AG08396 (cell line): ENCODE results near the gene ARHGAP22.

Experiments used
- DNase-seq: peaks from one replicate; pipeline ENCODE4 v3.0.0; 2012; ENCODE audit warnings: low spot score, mixed read lengths

The ARHGAP22 gene

DNA sequence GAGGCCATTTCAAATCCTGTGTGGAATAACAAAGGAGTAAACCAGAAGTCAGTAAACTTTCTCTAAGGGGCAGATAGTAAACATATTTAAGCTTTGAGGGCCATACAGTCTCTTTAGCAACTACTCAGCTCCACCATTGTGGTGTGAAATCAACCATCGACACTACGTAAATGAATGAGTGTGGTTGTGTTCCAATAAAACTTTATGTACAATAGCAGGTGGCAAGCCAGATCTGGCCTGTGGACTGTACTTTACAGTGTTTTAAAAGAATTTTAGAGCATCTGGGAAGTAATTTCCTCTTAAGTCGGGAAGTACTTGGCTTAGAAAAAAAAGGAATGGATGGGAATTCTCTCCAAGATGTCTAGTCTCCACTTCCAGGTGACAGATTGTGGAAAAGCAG, 71.3 kb downstream of the ARHGAP22 start:
- no peak for DNase-seq

DNA sequence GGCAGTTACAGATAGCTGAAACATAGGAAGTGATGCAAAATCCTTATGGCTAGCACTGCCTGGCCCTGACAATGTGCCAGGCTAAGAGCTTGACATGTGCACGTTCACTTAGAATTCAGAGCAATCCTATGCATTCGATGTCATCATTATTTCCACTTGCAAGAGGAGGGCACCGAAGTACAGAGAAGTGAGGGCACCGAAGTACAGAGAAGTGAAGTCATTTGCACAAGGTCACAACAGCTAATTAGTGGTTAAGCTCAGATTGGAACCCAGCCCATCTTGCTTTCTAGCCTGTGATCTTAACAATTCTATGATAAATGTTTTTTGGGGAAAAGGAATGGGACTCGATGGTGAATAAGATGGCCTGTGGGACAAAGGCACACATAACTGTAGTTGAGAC, 73.4 kb downstream of the ARHGAP22 start:
- DNase-seq = no peak

DNA sequence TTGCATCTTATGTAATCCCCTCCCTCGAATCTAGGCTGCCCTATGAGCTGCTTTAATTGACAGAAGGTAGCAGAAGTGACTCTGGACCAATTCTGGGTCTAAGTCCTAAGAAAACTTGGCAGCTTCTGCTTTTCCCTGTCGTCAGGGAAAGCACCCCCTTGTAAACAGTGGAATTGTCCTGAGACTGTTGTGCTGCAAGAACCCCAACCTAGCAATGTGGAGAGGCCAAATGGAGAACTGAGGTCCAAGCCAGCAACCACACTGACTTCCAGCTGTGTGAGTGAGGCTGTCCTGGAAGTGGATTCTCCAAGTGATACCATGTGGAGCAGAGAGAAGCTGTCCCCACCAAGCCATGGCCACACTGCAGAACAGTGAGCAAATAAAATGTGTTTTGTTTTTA, 75.5 kb downstream of the ARHGAP22 start:
- DNase-seq = no peak

DNA sequence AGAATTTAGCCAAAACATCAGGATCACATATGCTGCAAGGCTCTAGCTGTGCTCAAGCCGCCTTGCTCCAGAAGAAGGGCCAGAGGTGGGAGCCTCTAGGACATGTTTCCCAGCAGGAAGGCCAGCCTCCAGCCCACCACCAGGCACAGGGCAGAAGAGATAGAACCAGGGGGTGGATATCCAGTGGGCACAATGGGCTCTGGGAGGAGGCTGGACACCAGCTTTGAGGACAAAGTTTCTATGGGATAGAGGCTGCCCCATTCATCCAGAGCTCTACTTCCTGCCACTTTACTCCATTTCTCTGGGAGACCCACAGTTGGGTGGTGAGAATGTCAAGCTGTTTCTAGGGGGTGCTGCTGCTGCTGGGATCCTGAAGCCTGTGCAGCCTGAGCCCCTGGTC, 77.1 kb downstream of the ARHGAP22 start:
- no peak for DNase-seq

DNA sequence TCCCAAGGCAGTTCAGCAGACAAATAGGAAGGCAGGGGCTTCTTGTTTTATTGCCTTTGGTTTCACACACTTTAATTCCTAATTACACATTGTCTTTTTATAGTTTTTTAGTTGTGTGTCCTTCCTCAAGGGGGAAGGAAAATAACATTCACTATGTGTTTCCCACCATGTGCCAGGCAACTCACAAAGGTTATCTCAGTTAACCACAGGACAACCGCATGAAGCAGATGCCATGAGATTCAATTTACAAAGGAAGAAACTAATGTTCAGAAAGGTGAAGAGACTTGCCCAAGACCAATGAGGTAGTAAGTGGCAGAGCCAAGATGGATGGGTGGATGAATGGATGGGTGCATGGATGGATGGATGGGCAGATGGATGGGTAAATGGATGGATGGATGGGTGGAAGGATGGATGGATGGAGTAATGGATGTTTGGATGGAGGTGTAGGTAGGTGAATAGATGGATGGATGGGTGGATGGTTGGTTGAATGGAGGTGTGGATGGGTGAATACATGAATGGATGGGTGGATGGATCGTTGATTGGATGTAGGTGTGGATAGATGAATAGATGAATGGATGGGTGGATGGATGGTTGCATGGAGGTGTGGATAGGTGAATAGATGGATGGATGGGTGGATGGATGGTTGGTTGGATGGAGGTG, 77.9 kb downstream of the ARHGAP22 start:
- no peak for DNase-seq

DNA sequence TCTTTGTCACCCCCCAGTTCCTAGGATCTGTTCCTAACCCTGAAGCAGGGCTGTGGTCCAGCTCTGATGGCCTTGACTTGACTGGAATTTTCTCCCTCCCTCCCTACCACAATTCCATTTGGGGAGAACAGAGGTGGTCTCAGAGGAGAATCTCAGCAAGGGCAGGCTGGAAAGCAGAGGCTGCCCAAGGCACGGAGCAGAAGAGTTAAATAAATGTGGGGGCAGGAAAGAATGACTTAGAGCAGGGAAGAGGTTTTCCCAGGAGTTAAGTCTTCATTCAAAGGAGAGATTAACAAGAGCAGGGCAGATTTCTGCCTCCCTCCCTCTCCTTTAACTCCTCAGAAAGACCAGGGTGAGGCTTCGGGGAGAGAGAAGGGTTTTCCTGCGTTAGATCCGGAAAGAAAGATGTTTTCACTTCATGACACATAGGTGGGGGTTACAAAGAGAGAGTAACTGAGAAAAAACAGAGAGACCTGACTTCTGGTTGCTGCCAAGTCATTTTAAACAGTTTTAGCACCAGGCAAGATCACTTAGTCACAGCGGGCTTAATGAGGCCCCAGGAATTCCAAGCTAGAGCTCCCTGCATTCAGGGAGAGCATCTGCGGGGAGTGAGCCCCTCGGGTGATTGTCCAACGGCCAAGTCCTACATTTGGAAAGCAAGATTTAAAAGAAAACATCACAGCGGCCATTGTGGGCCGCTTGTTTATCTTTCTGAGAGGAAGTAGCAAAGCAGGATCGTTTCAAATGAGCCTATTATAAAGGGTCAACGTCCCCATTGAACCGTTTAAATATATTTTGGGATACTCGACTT, 78.7 kb downstream of the ARHGAP22 start:
- peak; percentile 78 for DNase-seq

DNA sequence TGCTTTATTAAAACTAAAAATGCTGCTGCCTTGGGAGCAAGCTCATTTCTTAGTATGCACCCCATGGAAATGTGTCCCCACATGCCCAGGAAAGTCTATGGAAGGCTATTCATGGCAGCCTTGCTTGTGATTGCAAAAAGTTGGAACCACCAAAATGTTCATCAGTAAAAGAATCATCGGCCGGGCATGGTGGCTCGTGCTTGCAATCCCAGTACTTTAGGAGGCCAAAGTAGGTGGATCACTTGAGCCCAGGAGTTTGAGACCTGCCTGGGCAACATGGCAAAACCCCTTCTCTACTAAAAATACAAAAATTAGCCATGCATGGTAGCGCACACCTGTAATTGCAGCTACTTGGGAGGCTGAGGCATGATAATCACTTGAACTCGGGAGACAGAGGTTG, 79.8 kb downstream of the ARHGAP22 start:
- DNase-seq = no peak

DNA sequence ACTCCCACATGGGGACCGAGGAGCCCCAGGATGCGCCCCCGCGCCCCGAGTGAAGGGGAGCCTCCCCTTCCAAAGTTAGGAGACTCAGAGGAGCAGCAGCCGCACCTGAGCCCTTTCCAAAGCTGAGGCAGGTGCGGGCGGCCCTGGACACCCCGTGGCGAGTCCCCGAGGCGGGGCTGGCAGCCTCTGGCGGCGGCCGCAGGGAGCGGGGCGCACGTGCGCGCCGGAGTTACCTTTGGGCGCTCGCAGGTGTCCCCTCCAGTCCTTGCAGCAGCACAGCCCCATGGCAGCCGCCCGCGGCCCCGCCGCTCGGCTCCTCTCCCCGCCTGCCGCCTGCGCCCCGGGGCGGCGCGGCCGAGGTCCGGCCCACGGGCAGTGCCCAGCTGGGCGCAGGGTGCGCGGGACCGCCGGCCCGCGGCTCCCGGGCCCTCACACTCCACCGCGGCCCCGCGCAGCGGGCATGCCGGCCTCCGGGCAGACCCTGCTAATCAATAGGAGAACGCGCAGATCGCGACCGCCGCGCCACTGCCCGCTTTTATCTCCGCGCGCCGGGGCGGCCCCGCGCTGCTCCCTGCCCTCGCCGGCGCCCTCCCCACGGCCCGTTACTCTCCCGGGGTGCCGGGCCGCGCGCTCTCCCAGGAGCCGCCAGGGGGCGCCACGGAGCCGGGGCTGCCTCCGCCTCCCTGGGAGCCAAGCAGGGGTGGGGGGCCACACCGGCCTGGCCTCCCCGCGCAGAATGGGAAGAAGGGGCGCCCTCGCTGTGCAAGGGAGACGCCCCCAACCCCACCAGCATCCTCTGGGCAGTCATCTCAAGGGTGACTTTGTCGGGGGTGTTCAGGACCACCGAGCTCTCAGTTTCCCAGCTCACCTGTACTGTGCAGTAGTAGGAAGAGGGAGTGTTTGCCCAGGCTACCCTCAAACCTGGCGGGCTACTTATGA, 80.8 kb downstream of the ARHGAP22 start:
- DNase-seq = peak; percentile 61

DNA sequence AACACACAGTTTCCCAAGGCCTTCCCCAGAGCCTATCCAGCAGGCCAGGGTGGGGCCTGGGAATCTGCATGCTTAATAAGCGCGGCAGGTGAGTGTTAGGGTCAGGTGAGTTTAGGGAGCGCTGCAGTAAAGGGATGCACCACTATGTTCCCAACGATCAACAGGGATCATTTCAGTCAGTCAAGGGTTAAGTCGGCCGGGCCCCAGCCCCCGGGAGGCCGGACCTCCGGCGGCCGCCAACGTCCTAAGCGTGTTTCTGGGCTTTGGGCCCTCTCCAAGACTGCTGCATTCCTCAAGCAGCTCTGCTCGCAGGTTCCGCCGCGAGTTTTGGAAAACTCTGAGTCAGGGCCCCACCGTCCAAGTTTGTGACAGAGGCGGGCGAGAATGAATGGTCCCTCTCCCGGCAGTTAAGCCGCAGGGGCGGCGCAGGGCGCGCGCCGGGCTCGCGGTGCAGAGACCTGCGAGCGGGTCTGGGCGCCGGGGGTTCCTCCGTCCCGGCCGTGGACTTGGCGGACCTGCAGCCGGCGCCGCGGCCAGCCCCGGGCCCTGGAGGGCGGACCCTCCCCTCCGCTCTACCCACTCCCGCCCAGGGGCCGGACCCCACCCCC, 81.6 kb downstream of the ARHGAP22 start:
- peak; percentile 94 for DNase-seq

DNA sequence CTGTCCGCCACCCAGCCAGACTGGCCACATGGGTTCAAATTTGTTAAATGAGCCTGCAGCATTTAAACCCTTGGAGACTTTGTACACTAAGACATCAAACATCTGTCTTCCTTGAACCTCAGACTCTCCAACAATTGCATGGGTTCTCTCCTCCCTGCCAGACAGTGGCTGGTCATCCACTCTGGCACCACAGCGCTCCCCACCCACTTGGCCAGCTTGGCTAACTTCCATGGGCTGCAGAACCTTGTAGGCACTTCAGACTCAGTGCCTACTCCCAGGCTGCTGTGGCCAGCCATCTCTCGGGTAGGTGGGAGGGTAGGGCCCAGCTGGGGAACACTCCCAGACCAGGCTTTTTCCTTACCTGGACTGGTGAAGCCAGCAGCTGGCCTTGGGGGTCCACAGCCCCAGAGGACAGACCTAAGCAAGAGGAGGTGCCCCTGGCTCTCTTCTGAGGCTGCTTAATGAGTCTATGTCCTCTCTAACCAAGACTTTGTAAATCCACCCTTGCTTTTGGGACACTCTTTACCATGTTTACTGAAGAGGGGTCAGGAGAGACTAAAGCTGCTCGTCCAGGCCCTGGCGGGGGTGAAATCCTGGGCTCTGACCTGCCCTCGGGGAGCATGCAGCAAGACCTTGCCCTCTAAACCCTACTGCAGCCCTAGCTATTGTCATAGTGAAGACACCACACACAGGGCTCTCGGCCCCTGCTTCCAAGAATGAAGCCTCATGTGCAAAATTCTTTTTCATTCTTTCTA, 82.7 kb downstream of the ARHGAP22 start:
- no peak for DNase-seq

DNA sequence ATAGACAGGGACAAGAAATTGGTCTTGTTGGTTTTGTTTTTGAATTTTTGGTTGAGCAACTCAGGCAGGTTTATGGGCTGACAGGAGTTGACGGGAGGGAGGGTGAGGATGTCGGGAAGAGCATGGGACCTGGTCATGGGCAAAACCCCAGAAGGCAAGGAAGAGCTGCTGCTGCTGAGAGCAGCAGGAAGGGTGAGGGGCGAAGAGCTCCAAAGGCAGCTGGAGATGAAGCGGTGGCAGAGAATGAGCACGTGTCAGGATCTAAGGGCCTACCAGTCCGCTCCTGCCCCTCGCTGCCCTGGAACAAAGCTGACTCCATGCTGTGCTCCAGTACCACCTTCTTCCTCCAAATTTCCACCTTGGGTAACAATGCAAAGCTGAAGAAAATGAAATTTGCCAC, 84.3 kb downstream of the ARHGAP22 start:
- no peak for DNase-seq

DNA sequence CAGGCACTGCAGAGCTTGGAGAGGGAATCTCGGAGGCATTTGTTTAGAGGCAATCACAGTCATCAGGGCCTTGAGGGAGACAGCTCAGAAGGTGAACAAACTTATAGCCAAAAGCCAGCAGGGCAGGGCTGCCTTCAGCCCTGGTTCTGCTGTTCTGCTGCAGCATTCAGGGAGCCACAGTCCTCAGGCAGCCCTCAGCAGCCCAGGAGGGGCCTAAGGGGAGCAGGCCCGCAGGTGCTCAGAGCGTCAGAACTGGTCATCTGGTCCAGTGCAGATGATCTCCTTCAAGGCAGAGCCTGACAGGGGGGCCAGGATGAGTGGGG, 84.7 kb downstream of the ARHGAP22 start:
- DNase-seq = no peak

DNA sequence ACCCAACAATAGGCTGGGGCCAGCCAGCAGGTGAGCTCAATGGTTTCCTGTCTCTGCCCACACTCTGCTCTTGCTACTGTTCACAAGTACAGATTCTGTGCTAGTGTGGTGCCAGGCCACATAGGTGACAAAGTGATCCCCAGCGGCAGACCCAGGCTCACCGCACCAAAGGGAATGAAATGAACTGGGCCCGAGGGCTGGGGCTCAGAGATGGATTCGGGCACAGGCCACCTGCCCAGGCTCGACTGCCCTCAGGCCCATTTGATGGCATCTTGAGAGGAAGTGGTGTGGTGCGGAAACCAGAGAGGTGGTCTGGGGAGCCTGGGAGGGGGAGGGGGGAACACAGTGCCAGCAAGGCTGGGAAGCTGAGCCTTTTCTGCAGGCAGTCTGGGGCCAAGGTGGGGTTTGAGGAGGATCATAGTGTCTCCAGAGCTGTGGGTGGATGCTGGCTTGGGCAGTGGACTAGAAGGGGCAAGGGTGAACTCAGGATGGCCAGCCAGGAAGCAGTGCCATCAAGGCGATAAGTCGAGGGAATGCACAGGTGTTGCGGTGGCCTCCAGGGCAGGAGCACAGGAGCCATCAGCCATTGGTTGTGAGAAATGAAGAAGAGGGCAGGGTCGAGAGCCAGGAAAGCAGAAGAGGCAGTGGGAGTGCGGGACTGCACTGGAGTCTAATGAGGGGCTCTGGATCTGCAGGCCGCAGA, 85.2 kb downstream of the ARHGAP22 start:
- DNase-seq = no peak

DNA sequence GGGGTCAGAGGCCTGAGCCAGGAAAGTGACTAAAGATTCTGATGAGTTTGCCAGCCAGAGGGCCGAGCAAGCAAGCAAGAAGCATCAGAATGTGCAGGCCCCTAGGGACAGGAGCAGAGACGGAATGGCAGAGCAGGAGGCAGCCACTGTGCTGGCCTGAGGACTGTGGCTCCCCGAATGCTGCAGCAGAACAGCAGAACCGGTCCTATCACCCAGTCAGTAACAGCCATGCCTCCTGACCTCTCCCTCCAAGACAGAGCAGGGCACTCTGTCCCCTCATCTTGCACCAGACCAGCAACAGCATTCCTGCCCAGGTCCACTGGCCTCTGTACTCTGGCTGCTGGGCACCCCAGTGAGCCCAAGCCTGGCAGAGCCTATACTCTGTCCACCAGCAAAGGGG, 85.9 kb downstream of the ARHGAP22 start:
- DNase-seq = no peak

DNA sequence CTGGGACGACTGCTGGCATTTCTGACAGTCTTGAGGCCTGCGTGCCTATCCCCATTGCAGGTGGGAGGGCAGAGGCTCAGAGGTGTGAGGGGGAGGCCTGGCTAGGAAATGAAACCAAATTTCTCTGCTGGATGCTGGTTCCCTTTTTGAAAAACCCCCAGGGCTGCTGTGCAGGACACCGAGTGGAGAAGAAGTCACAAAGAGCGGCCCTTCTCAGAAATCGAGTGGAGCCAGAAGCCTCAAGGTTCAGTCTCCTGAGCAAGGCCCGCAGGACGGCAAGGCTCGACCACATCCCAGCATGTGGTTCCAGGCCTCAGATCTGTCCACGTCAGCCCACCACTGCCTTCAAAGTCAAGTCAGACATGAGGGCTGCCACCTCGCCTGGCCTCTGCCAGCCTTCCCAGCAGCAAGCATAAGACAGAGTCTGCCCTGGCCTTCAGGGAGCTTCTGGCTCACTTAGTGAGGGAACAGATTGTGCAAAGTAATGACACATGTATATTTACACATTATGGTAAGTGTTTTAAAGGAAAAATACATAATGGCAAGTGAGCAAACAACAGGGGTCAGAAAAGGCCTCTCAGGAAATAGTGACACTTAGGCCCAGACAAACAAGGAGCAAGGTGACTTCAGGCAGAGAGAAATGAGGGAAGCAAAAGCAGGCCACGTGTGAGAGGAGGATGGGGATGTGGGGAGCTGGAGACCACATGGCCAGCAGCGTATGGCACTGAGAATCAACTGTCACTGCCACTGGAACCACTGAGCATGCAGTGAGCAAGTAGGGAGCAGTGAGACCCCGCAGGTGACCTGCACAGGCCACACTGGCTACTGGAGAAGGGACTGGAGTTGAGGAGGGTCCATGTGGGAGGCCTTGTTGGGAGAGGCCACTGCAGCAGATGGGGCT, 86.7 kb downstream of the ARHGAP22 start:
- DNase-seq = no peak

DNA sequence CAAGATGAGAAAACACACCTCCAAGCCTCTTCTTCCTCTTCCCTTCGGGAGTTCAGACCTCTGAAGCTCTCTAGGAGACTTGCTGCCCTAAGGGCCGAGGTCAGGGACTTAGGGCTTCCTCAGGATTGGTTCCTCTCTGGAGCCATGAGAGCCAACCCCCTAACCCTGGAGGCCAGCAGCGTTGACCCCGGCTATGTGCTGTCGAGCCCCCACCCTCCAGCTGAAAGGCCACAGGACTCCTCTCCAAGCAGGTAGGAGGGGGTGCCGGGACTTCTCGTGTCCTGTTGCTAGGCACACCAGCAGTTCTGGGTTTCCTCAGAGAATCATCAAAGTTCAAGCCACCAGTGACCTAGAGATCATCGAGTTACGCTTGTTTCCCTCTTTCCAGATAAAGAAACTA, 87.4 kb downstream of the ARHGAP22 start:
- DNase-seq = no peak

DNA sequence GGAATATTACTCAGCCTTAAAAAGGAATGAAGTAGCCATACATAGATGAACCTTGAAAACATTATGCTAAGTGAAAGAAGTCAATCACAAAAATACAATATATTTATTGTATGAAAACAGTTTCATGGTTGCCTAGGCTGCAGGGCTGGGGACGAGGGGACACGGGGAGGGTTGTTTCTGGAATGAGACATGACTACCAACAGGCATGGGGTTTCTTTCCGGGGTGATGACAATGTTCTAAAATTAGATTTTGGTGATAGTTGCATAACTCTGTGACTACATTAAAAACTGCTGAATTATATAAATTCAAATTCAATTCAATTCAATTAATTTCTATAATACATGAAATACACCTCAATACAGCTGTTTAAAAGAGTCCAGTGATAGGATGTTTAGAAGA, 88.0 kb downstream of the ARHGAP22 start:
- no peak for DNase-seq

DNA sequence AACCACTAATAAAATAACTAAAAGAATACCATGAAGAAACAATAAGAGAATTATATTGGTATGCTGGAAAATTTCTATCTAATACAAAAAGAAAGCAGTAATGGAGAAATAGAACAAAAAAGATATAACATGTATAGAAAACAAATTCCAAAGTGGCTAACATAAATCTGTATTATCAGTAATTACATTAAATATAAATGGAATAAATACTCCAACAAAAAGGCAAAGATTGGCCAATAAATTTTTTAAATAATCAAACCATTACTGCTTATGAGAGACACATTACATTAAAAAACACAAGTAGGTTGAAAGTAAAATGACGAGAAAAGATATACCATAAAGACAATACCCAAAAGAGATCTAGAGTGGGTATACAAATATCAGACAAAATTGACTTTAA, 90.0 kb downstream of the ARHGAP22 start:
- no peak for DNase-seq

DNA sequence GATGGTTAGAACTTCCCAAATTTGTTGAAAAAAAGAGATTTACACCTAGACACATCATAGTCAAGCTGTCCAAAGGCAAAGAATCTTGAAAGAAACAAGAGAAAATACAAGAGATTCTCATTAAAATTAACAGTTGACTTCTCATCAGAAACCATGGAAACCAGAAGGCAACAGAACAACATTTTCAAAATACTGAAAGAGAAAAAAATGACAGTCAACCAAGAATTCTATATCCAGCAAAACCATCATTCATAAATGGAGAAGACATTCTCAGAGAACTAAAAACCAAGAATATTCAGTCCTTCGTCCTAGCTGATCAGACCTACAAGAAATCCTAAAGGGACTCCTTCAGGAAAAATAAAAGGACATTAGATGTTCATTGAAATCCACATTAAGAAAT, 90.6 kb downstream of the ARHGAP22 start:
- DNase-seq = no peak

DNA sequence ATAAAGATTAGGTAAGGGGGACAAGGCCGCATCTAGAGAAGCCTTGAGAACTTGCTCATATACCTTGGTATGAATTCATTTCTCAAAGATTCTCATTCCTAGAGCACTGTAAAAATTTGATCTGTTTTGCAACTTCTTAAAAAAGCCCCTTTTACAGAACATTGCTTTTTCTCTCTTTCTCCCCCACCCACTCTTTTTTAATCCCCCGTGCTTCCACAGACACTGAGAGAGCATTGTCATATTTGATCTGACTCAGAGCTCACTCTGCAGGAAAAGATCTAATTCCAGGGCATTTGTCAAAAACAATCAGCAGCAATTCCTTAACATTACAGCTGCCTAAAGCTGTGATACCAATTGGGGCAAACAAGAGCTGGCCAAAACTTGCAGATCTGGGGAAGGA, 92.0 kb downstream of the ARHGAP22 start:
- DNase-seq = no peak
